ENCODE measurements around the gene CNOT6. TPM values are rescaled to one million over a fixed set of nuclear protein-coding genes. Genes with fewer than 3 reads are reported as not detected.

CNOT6 gene
- total RNA-seq, 1 experiment from 2014 or later = 32.8 TPM

DNA sequence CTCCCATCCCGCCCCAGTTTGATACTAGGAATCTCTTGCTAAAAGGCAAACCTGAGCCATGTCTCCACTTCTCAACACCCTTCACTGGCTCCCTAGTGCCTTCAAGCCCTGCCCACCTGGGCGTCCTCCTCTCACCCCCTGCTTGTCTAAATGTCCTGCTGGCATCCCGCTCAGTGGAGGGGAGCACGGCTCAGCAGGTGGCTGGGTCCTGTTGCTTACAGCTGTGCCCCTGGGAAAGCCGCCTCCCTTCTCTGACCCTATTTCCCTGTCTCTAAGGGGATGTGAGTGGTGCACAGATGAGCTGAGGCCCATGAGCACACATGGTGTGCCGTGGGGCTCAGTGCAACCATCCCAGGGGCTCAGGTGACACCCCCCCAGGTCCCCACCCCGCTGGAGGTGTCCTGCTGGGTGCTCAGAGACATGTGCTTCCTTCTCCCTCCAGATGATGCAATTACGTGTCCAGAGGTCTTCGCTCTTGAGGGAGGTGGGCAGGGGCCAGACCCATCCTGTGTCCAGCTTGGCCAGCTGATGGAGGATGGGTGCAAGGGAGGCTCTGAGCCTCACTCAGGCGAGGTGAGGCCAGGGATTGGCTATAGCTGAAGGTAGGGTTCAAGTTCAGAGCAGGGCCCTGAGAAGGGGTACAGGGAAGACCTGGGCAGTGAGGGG, 131.1 kb downstream of the CNOT6 start:
- DNase-seq (ENCODE audit: low read depth, low spot score) (no peak), ATAC-seq (no peak)
- in situ Hi-C loops (cut with HindIII; ENCODE audit: low pct_unique_long_range_greater_than_20kb, low sequenced_read_pairs) (no loop called here), intact Hi-C loops (cut with micrococcal nuclease; ENCODE audit: unreplicated experiment) (no loop called here)
- Histone ChIP-seq H3K4me1 (ENCODE audit: control insufficient read depth, insufficient read depth, low read length) (no peaks in the 10 kb centered on the region), H3K36me3 (ENCODE audit: control insufficient read depth, insufficient read depth, low read length) (no peaks in the 10 kb centered on the region), H3K27me3 (ENCODE audit: control insufficient read depth, insufficient read depth, low read length) (no peaks in the 10 kb centered on the region; the same call in 1 of the 2 replicates), H3K27ac (ENCODE audit: low read length) (no peak overlapping the region; the same call in 1 of the 2 replicates), H3K9me3 (ENCODE audit: control insufficient read depth, insufficient read depth, low read depth, low read length) (no peaks in the 10 kb centered on the region), H3K4me3 (ENCODE audit: low read depth in 2 of 2, low read length in 2 of 2) (no peak overlapping the region)
- CTCF ChIA-PET = no interaction called here
- TF ChIP-seq POLR2AphosphoS5 (IDR thresholded peaks at IDR 0.05; ENCODE audit: low read depth, low read length) (no peak), SIN3A (IDR thresholded peaks at IDR 0.05; ENCODE audit: borderline replicate concordance, insufficient read depth, low read depth, low read length) (no peak), TCF7L2 (IDR thresholded peaks at IDR 0.05; ENCODE audit: low read depth, low read length) (no peak)
- TF ChIP-seq, protein P1, sequence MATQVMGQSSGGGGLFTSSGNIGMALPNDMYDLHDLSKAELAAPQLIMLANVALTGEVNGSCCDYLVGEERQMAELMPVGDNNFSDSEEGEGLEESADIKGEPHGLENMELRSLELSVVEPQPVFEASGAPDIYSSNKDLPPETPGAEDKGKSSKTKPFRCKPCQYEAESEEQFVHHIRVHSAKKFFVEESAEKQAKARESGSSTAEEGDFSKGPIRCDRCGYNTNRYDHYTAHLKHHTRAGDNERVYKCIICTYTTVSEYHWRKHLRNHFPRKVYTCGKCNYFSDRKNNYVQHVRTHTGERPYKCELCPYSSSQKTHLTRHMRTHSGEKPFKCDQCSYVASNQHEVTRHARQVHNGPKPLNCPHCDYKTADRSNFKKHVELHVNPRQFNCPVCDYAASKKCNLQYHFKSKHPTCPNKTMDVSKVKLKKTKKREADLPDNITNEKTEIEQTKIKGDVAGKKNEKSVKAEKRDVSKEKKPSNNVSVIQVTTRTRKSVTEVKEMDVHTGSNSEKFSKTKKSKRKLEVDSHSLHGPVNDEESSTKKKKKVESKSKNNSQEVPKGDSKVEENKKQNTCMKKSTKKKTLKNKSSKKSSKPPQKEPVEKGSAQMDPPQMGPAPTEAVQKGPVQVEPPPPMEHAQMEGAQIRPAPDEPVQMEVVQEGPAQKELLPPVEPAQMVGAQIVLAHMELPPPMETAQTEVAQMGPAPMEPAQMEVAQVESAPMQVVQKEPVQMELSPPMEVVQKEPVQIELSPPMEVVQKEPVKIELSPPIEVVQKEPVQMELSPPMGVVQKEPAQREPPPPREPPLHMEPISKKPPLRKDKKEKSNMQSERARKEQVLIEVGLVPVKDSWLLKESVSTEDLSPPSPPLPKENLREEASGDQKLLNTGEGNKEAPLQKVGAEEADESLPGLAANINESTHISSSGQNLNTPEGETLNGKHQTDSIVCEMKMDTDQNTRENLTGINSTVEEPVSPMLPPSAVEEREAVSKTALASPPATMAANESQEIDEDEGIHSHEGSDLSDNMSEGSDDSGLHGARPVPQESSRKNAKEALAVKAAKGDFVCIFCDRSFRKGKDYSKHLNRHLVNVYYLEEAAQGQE (IDR thresholded peaks at IDR 0.05; ENCODE audit: insufficient read depth in 1 of 2, low read depth in 2 of 2, low read length in 1 of 2) = no peak
- TF ChIP-seq, protein P2, sequence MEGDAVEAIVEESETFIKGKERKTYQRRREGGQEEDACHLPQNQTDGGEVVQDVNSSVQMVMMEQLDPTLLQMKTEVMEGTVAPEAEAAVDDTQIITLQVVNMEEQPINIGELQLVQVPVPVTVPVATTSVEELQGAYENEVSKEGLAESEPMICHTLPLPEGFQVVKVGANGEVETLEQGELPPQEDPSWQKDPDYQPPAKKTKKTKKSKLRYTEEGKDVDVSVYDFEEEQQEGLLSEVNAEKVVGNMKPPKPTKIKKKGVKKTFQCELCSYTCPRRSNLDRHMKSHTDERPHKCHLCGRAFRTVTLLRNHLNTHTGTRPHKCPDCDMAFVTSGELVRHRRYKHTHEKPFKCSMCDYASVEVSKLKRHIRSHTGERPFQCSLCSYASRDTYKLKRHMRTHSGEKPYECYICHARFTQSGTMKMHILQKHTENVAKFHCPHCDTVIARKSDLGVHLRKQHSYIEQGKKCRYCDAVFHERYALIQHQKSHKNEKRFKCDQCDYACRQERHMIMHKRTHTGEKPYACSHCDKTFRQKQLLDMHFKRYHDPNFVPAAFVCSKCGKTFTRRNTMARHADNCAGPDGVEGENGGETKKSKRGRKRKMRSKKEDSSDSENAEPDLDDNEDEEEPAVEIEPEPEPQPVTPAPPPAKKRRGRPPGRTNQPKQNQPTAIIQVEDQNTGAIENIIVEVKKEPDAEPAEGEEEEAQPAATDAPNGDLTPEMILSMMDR (IDR thresholded peaks at IDR 0.05) = no peak
- POLR2A ChIA-PET = no interaction called here
- no TSS peak for BruUV-seq (replicated peaks)

DNA sequence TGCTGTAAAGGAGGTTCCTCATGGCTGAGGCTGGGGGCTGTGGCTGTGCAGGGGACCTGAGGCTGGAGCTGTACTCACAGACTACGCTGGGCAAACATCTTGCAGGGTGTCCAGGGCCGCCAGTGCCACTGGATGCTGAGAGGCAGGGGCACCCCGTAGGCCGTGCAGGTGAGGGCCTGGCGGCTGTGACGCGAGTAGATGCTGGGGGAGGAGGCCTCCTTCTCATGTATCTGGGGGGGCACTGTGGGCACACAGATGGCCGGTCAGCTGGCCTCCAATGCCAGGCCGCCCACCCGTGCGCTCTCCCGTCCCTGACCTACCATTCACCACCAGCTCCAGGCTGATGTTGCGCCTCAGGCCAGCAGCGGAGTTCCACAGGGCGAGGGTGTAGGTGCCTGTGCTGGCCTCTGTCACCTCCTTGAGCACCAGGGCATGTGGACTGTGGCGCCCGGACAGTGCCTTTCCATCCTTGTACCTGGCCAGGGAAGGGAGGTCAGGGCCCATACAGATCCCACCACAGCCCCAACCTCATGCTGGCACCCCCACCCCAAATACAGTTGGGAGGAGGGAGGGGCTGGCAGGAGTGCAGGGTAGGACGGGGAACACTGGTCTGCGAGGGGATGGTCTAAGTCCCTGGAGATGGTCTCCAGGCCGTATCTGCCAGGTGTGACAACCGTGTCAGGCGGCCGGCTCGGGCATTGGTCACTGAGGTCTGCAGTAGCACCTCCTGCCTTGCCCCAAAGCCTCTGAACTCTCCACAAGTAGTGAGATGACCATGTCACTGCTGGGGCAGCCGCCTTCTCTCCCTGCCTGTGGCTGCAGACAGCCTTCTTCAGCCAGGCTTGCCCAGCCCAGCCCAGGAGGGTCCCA, 131.8 kb downstream of the CNOT6 start:
- intact Hi-C loops (cut with micrococcal nuclease; ENCODE audit: unreplicated experiment) = no loop called here
- Histone ChIP-seq H3K27me3 (ENCODE audit: control insufficient read depth, insufficient read depth, low read length) (no peaks in the 10 kb centered on the region), H3K36me3 (ENCODE audit: control insufficient read depth, insufficient read depth, low read length) (no peaks in the 10 kb centered on the region), H3K4me1 (ENCODE audit: control insufficient read depth, insufficient read depth, low read length) (no peaks in the 10 kb centered on the region), H3K4me3 (ENCODE audit: low read depth in 2 of 2, low read length in 2 of 2) (no peak overlapping the region), H3K9me3 (ENCODE audit: control insufficient read depth, insufficient read depth, low read depth, low read length) (no peaks in the 10 kb centered on the region), H3K27ac (ENCODE audit: low read length) (no peak overlapping the region; the same call in 1 of the 2 replicates)
- no TSS peak for BruUV-seq (replicated peaks)
- POLR2A ChIA-PET = no interaction called here
- ATAC-seq (no peak), DNase-seq (ENCODE audit: low read depth, low spot score) (no peak)
- in situ Hi-C loops (cut with HindIII; ENCODE audit: low pct_unique_long_range_greater_than_20kb, low sequenced_read_pairs) = no loop called here
- TF ChIP-seq, protein P2 (IDR thresholded peaks at IDR 0.05) = no peak
- CTCF ChIA-PET = no interaction called here
